Activated naive CD4-positive, alpha-beta T cell treated with anti-CD3 and anti-CD28 coated beads, Interleukin-2, amount 50 U/mL, for 72 hours (primary cell): ENCODE measurements around the gene NTNG2. TPM values are rescaled to one million over a fixed set of nuclear protein-coding genes. Genes with fewer than 3 reads are reported as not detected.
"Not testable (repeated sequence)": the region's sequence is repeated elsewhere in the genome, so short reads cannot be mapped to it uniquely, and the experiment has no call there.

Experiments
- ATAC-seq, 2 donors: fragments of 150-1000 bp; cut with Tn5 transposase; 2 replicates each; pipeline ENCODE4 v1.10.0; 2021; ENCODE audit warnings: mild to moderate bottlenecking in 2 of 2, moderate library complexity in 2 of 2
- DNase-seq, 2 donors: peaks; one replicate each; pipeline ENCODE4 v3.0.0; 2021 to 2022; ENCODE audit warnings: low spot score in 2 of 2
- H3K27ac Mint-ChIP-seq, 2 donors: one replicate each; pipeline ENCODE4 v1.8.0; 2022; ENCODE audit warnings: mild to moderate bottlenecking in 2 of 2, mixed read lengths in 2 of 2
- H3K36me3 Mint-ChIP-seq, 2 donors: one replicate each; pipeline ENCODE4 v1.8.0; 2022; ENCODE audit warnings: mixed read lengths in 2 of 2
- H3K9me3 Mint-ChIP-seq, 2 donors: one replicate each; pipeline ENCODE4 v1.8.0; 2022; ENCODE audit warnings: mixed read lengths in 2 of 2
- total RNA-seq, 2 donors: library from RNA; stranded (reverse); gene quantifications; one replicate each; pipeline ENCODE4 v1.2.3, GENCODE V29; 2022

Gene NTNG2, protein sequence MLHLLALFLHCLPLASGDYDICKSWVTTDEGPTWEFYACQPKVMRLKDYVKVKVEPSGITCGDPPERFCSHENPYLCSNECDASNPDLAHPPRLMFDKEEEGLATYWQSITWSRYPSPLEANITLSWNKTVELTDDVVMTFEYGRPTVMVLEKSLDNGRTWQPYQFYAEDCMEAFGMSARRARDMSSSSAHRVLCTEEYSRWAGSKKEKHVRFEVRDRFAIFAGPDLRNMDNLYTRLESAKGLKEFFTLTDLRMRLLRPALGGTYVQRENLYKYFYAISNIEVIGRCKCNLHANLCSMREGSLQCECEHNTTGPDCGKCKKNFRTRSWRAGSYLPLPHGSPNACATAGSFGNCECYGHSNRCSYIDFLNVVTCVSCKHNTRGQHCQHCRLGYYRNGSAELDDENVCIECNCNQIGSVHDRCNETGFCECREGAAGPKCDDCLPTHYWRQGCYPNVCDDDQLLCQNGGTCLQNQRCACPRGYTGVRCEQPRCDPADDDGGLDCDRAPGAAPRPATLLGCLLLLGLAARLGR
- 1 to 10 TPM; 2.2 to 2.4 TPM for total RNA-seq

DNA sequence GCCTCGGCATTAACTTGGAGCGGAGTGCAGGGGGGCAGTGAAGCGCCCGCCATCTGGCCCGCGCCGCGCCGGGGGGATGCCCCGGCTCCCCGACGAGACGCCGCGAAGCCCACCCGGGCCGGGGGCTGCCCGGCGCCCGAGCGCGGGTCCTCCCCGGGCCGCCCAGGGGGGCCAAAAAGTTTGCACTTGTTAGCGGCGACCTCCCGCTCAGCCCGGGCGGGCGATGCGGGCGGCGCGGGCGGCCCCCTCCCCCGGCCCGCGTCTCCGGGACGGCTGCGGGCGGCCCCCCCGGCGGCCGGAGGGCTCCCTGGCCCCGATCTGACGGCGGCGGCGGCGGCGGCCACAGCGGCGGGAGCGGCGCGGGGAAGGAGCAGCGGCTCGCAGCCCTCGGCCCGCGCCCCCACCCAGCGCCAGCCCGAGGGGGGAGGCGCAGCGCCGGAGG, at the start of gene NTNG2:
Gene NTNG2 (plus strand): TSS at position 316 of the 442 bp plus-strand sequence. CDS start 4,774 bp downstream, outside the sequence.
- H3K36me3 Mint-ChIP-seq: peaks cover 0 to 6% of the 10 kb centered on the region in 2 donors
- H3K27ac Mint-ChIP-seq: peak within 1 kb of the TSS in 1 of 2 donors; percentile 93
- DNase-seq: no peak
- H3K9me3 Mint-ChIP-seq: no peaks in the 10 kb centered on the region
- ATAC-seq: peak; percentile 13 to 14

- ATAC-seq: no peak
- Mint-ChIP-seq H3K9me3 (peaks cover 4 to 8% of the 10 kb centered on the region in 2 donors), H3K36me3 (no peaks in the 10 kb centered on the region), H3K27ac (no peak overlapping the region)
- peak in 1 of 2 donors; percentile 58 for DNase-seq
Observed at GRCh38 chr9:132114102-132114707, 47.7 kb upstream of the NTNG2 start.

DNA sequence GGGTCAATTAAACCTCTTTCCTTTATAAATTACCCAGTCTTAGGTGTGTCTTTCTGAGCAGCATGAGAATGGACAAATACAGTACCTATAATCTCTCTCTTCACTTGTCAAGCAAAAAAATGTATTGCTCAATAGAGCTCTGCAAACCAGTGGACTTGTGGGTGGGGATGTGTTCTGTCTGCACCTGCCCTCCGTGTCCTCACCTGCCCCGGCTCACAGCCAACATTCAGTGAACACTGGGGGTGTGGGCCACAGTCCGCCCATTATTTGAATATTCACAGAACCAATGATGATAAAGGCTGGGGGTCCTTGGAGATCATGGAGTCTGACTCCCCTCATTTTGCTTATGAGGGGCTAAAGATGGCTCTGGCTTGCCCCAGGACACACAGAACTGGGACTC, 45.3 kb upstream of the NTNG2 start:
- no peaks in the 10 kb centered on the region for H3K36me3 Mint-ChIP-seq
- no peak overlapping the region for H3K27ac Mint-ChIP-seq
- peaks cover 4 to 8% of the 10 kb centered on the region in 2 donors for H3K9me3 Mint-ChIP-seq
- ATAC-seq (no peak), DNase-seq (no peak)

DNA sequence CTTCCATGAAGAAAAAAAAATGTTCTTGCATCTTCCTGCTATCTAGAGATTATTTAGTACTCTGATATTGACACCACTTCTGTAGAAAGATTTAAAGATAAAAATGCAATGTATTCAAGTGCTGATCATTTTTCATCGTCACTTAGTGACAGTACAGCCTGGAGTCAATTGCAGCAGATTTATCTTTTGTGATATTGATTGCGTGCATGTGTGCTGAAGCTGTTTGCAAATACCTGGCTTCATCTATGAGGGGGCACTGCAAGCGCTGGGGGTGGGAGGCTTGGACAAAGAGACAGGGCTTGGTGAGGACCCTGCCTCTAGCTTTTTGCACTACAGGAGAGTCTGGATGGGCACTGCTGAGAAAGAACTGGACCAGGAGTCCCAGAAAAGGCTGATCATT, 44.2 kb upstream of the NTNG2 start:
- DNase-seq (no peak), ATAC-seq (no peak)
- Mint-ChIP-seq H3K9me3 (peaks cover 4 to 8% of the 10 kb centered on the region in 2 donors), H3K36me3 (no peaks in the 10 kb centered on the region), H3K27ac (no peak overlapping the region)

- H3K9me3 Mint-ChIP-seq: peaks cover 0 to 6% of the 10 kb centered on the region in 2 donors
- ATAC-seq (no peak), DNase-seq (no peak)
- no peak overlapping the region for H3K27ac Mint-ChIP-seq
- no peaks in the 10 kb centered on the region for H3K36me3 Mint-ChIP-seq
Observed at GRCh38 chr9:132121021-132121420, 40.8 kb upstream of the NTNG2 start.

GRCh38 chr9:132124800-132125199, 37.1 kb upstream of the NTNG2 start:
- no peak for ATAC-seq
- no peak for DNase-seq
- Mint-ChIP-seq H3K27ac (no peak overlapping the region), H3K9me3 (peaks cover 0 to 6% of the 10 kb centered on the region in 2 donors), H3K36me3 (no peaks in the 10 kb centered on the region)

- DNase-seq: no peak
- H3K27ac Mint-ChIP-seq: no peak overlapping the region
- no peaks in the 10 kb centered on the region for H3K36me3 Mint-ChIP-seq
- no peak for ATAC-seq
- peaks cover 0 to 6% of the 10 kb centered on the region in 2 donors for H3K9me3 Mint-ChIP-seq
Observed at GRCh38 chr9:132125361-132125760, 36.5 kb upstream of the NTNG2 start.

DNA sequence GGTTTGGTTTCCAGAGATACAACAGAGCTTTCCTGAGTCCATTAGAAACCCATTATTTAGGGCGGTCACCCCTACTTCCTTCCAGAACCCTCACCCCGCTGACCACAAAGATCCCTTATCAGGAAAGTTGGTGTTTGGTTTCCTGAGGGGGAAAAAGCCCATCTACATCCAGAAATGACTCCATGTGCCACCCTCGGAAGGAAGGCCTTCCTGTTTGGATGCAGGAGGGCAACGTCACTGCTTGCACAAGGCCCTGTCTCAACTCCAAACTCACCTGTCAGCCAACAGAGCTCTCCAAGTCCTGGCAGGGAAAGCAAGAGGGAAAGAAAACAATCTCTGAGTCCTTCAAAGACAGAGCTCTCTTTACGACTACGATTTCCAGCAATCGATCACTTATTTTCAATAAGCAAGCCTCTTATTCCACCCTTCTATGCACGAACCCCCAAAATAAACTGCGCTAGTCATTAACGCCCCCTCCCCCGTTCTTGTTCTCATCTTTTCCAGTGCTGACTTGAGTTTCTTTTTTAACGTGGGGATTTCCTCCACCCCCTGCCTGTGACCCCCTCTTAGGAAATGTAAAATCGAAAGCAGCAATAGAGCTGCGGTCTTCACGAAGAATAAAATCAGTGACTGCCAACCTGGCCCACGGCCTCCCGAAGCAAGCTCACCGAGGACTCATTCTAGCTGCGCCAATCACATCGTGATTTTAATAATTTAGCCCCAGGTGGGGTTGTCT, 35.7 kb upstream of the NTNG2 start:
- Mint-ChIP-seq H3K27ac (no peak overlapping the region), H3K36me3 (no peaks in the 10 kb centered on the region), H3K9me3 (peaks cover 0 to 6% of the 10 kb centered on the region in 2 donors)
- no peak for DNase-seq
- ATAC-seq: peak; percentile 13 to 59

DNA sequence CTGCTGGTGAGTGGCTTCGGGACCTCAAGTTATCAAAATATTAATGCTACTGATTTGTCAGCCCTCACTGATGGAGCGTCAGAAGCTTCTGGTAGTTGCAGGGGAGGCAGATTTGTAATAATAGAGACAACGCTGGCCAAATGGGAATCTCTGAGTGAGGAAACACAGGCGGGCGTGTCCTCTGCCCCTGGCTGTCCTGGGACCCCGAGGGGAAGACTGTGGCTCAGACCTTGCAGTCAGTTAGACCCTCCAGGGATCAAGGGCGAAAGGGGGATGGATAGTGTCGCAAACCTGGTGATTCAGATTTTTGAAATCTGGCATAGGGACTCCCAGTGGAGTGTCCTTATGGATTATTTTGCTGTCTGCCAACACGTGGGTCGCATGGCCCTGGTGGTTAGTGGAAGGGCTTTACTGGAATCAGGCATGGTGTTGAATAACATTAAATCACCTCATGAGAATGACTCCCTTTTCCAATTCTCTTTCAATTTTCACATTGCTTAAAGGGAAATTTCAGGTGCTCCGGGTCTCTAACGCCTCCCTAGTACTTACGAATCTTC, 35.1 kb upstream of the NTNG2 start:
- no peak overlapping the region for H3K27ac Mint-ChIP-seq

DNA sequence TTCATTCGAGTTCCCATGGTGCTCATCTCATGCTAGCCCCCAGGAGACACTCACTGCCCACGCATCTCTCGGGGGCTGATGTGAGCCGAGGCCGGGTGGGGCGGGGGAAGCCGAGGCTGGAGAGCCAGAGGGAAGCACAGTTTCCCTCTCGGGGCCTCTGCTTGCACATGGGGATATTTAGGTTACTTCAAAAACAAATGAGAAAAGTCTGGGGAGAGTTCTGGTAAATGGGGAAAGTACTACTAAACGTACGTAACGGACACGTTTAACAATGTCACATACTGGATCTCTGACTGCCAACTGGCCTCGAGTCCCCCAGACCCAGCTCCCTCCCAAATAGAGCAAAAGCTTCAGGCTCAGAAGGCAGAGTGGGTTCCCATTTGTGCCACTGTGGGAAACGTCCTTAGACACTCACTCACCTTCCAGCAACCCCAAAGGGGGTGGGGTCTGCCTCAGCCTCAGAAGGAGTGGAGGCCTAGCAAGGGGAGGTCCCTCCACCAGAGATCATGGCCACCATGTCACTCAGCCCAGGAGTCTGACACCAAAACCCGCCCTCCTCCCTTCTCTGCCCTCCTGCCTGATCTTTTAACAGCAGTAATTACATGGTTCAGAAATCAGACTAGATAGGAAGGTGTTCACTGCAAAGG, 33.8 kb upstream of the NTNG2 start:
- no peak overlapping the region for H3K27ac Mint-ChIP-seq
- peaks cover 0 to 6% of the 10 kb centered on the region in 2 donors for H3K9me3 Mint-ChIP-seq
- ATAC-seq: no peak
- no peak for DNase-seq
- no peaks in the 10 kb centered on the region for H3K36me3 Mint-ChIP-seq

More for the DNA sequence above, 35.1 kb upstream of the NTNG2 start:
- H3K36me3 Mint-ChIP-seq: no peaks in the 10 kb centered on the region
- no peak for DNase-seq
- H3K9me3 Mint-ChIP-seq: peaks cover 0 to 6% of the 10 kb centered on the region in 2 donors
- no peak for ATAC-seq

GRCh38 chr9:132129535-132129934, 32.3 kb upstream of the NTNG2 start:
- no peaks in the 10 kb centered on the region for H3K36me3 Mint-ChIP-seq
- no peaks in the 10 kb centered on the region for H3K9me3 Mint-ChIP-seq
- no peak overlapping the region for H3K27ac Mint-ChIP-seq
- DNase-seq: no peak
- ATAC-seq: no peak

DNA sequence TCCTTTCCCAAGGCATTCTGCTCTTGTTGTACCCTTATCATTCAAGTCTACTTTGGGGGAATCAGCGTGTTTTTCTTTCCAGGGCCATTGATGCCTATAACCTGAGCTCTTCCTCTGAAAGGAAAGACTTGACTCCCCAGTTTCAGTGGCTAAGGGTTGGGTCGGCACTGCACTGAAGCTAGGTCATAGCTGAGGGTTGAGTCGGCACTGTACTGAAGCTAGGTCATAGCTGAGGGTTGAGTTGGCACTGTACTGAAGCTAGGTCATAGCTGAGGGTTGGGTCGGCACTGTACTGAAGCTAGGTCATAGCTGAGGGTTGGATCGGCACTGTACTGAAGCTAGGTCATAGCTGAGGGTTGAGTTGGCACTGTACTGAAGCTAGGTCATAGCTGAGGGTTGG, 27.8 kb upstream of the NTNG2 start:
- ATAC-seq, H3K27ac Mint-ChIP-seq, H3K9me3 Mint-ChIP-seq, DNase-seq, H3K36me3 Mint-ChIP-seq: not testable (repeated sequence)

DNA sequence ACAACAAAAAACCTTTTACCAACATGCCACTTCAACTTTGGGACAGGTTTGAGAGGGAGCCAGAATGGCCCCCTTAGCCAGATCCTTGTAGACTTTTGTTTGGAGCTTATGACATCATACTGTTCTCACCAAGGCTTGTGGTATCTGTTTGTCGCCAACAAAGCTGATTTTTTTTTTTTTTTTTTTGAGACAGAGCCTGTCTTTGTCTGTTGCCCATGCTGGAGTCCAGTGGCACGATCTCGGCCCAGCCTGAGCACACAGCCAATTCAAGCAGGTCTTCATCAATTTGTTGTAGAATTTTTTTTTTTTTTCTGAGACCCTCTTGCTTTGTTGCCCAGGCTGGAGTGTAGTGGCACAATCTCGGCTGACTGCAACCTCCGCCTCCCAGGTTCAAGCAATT, 26.4 kb upstream of the NTNG2 start:
- ATAC-seq (no peak), DNase-seq (no peak)
- no peaks in the 10 kb centered on the region for H3K9me3 Mint-ChIP-seq
- H3K36me3 Mint-ChIP-seq: no peaks in the 10 kb centered on the region
- no peak overlapping the region for H3K27ac Mint-ChIP-seq

DNA sequence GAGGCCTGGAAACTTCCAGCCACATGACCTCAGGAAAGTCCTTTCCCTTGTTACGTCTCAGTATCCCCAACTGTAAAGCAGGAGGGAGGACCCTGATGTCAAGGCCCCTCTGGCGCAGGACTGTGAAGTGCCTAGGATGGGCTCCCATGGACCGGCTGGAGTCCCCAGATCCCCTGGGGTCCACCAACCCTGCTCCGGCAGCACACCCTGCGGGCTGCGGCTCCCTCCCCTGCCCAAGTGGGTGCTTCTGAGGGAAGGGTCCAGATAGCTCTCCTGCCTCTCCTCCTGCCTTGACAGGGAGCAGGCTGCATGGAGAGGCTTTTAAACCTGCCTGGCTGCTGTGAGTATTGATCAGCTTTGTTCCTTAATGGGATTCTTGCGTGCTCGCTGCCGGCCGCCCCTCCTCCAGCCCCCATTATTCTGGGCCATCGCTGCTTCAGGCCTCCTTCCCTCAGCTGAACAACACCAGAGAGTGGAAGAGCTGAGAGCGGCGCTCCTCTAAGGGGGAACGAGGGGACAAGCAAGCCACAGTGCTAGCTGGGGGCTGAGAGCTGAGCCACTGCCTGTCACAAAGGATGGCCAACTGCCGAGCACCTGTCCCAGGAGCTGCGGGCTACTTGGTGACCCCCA, 25.6 kb upstream of the NTNG2 start:
- Mint-ChIP-seq H3K27ac (no peak overlapping the region), H3K36me3 (no peaks in the 10 kb centered on the region), H3K9me3 (no peaks in the 10 kb centered on the region)
- no peak for ATAC-seq
- DNase-seq: no peak

- no peak for DNase-seq
- no peak for ATAC-seq
- Mint-ChIP-seq H3K9me3 (no peaks in the 10 kb centered on the region), H3K27ac (no peak overlapping the region), H3K36me3 (no peaks in the 10 kb centered on the region)
Observed at GRCh38 chr9:132141344-132141947, 20.4 kb upstream of the NTNG2 start.
